AG04450 (cell line): ENCODE measurements around the gene UNK. TPM values are rescaled to one million over a fixed set of nuclear protein-coding genes. Genes with fewer than 3 reads are reported as not detected.

Experiments used
- CTCF ChIA-PET: fragments of 300-600, 350-600 bp; formaldehyde crosslinking; extraction: SDS; loops from one replicate; lab custom pipeline; 2022; ENCODE audit warnings: antibody characterized with exemption, inconsistent platforms; lab: Charles Lee
- POLR2A ChIA-PET: fragments of 350-600 bp; formaldehyde crosslinking; extraction: SDS; loops from one replicate; lab custom pipeline; 2021; ENCODE audit warnings: antibody characterized with exemption, inconsistent platforms; lab: Yijun Ruan, JAX
- DNase-seq: peaks from one replicate; pipeline ENCODE4 v3.0.0-alpha.2; 2011; ENCODE audit warnings: low read depth, low spot score
- H3K27ac ChIP-seq: one replicate; pipeline ENCODE4 v1.5.1; 2012; ENCODE audit warnings: low read depth, low read length, control low read depth
- H3K27me3 ChIP-seq: one replicate; pipeline ENCODE4 v1.6.0; 2012; ENCODE audit warnings: low read length; ENCODE audit not compliant: control insufficient read depth, insufficient read depth
- H3K4me3 ChIP-seq: 2 replicates; pipeline ENCODE4 v1.5.1; 2011; ENCODE audit warnings: mild to moderate bottlenecking, low read depth, low read length, control low read depth
- H3K9me3 ChIP-seq: 2 replicates; pipeline ENCODE4 v1.5.1; 2012; ENCODE audit warnings: low read length; ENCODE audit not compliant: control insufficient read depth, insufficient read depth
- CTCF ChIP-seq: IDR thresholded peaks from 2 replicates; pipeline ENCODE4 v1.5.1; 2011; ENCODE audit warnings: low read depth, low read length, control low read depth, inconsistent platforms
- polyA plus RNA-seq: library from polyadenylated mRNA; depleted of rRNA; stranded (reverse); fragments of >200 nt; gene quantifications from 2 replicates; pipeline ENCODE4 v1.2.3, GENCODE V29; 2011

Gene UNK
- polyA plus RNA-seq, 1 experiment: 11.4 TPM

- no peak overlapping the region for H3K4me3 ChIP-seq
- no peak for TF ChIP-seq CTCF
- CTCF ChIA-PET: no interaction called here
- POLR2A ChIA-PET: interaction anchor here (1.8 kb wide), 1 partner anchor 43 kb away, joined by 5 read pairs; no protein-coding TSS in a partner anchor
- DNase-seq: no peak
- H3K27ac ChIP-seq: no peak overlapping the region
- H3K9me3 ChIP-seq: no peaks in the 10 kb centered on the region
- no peaks in the 10 kb centered on the region for H3K27me3 ChIP-seq
Observed at GRCh38 chr17:75822800-75823166, 38.2 kb downstream of the UNK start.

- no peak for TF ChIP-seq CTCF
- no peak for DNase-seq
- H3K27ac ChIP-seq: no peak overlapping the region
- no peak overlapping the region for H3K4me3 ChIP-seq
- ChIA-PET POLR2A (interaction anchor here (0.6 kb wide), 1 partner anchor 9 kb away, joined by 3 read pairs; no protein-coding TSS in a partner anchor), CTCF (interaction anchor here (0.6 kb wide), 1 partner anchor 40 kb away, joined by 3 read pairs; no protein-coding TSS in a partner anchor)
- H3K9me3 ChIP-seq: no peaks in the 10 kb centered on the region
- H3K27me3 ChIP-seq: no peaks in the 10 kb centered on the region
Observed at GRCh38 chr17:75823257-75824041, 38.8 kb downstream of the UNK start.

- no peak overlapping the region for H3K27ac ChIP-seq
- no peaks in the 10 kb centered on the region for H3K27me3 ChIP-seq
- TF ChIP-seq CTCF: no peak
- no peak for DNase-seq
- no peaks in the 10 kb centered on the region for H3K9me3 ChIP-seq
- CTCF ChIA-PET: interaction anchor here (0.6 kb wide), 1 partner anchor 41 kb away, joined by 3 read pairs; no protein-coding TSS in a partner anchor
- POLR2A ChIA-PET: no interaction called here
- H3K4me3 ChIP-seq: no peak overlapping the region
Observed at GRCh38 chr17:75824050-75824552, 39.5 kb downstream of the UNK start.

- Histone ChIP-seq H3K27me3 (no peaks in the 10 kb centered on the region), H3K4me3 (no peak overlapping the region), H3K9me3 (no peaks in the 10 kb centered on the region), H3K27ac (no peak overlapping the region)
- ChIA-PET CTCF (no interaction called here), POLR2A (interaction anchor here (1.3 kb wide), 1 partner anchor 45 kb away, joined by 6 read pairs; no protein-coding TSS in a partner anchor)
- TF ChIP-seq CTCF: no peak
- DNase-seq: no peak
Observed at GRCh38 chr17:75824666-75825065, 40.1 kb downstream of the UNK start.

- TF ChIP-seq CTCF: no peak
- no peaks in the 10 kb centered on the region for H3K9me3 ChIP-seq
- no peak overlapping the region for H3K27ac ChIP-seq
- H3K4me3 ChIP-seq: no peak overlapping the region
- CTCF ChIA-PET: no interaction called here
- no peaks in the 10 kb centered on the region for H3K27me3 ChIP-seq
- DNase-seq: no peak
- POLR2A ChIA-PET: interaction anchor here (0.8 to 1.3 kb wide), 2 partner anchors 10 to 45 kb away, joined by 3 to 6 read pairs; no protein-coding TSS in a partner anchor
Observed at GRCh38 chr17:75825149-75825552, 40.5 kb downstream of the UNK start.
